B cell (primary cell): Measurements from ENCODE around the gene NHSL1. TPM values are rescaled to one million over a fixed set of nuclear protein-coding genes. Genes with fewer than 3 reads are reported as not detected.

Experiments used
- ATAC-seq: fragments of 200-7000 bp; cut with Tn5 transposase; one replicate; pipeline ENCODE4 v1.10.0; 2021; ENCODE audit warnings: low read depth, mild to moderate bottlenecking, moderate number of reproducible peaks, moderate library complexity
- CTCF ChIA-PET: fragments of 350-600 bp; sonication (Branson Sonifier 250); formaldehyde crosslinking; loops from one replicate; lab custom pipeline; 2021; ENCODE audit warnings: antibody characterized with exemption, inconsistent platforms; lab: Charles Lee
- POLR2A ChIA-PET: fragments of 350-600 bp; sonication (Branson Sonifier 250); formaldehyde crosslinking; loops from one replicate; lab custom pipeline; 2021; ENCODE audit warnings: antibody characterized with exemption; lab: Charles Lee
- DNase-seq: peaks from one replicate; pipeline ENCODE4 v3.0.0; 2013
- H2AFZ ChIP-seq: 2 replicates; pipeline ENCODE4 v1.6.1; 2012; ENCODE audit warnings: mild to moderate bottlenecking, low read depth, low read length; ENCODE audit not compliant: insufficient read depth, poor library complexity, severe bottlenecking
- H3K27ac ChIP-seq, 2 donors: 1 replicate in 1 of 2; 2 replicates in 1 of 2; pipeline ENCODE4 v1.5.1; 2012 to 2013; ENCODE audit warnings: low read length in 2 of 2, mild to moderate bottlenecking in 2 of 2, moderate library complexity in 1 of 2
- H3K27me3 ChIP-seq, 4 experiments: fragments of 200-600 bp in 1 of 4; sonication (generic) in 1 of 4; replicated peaks in 1 of 4; 1 replicate in 2 of 4; 2 replicates in 2 of 4; pipeline versions ENCODE4 v1.6.1 to v1.7.0; 2013 to 2016; ENCODE audit warnings: low read length in 3 of 4, mild to moderate bottlenecking in 2 of 4, mixed read lengths in 1 of 4, moderate library complexity in 1 of 4; ENCODE audit not compliant: insufficient read depth in 4 of 4, control insufficient read depth in 3 of 4; ENCODE audit errors: control extremely low read depth in 1 of 4
- H3K36me3 ChIP-seq, 2 experiments: replicated peaks in 1 of 2; 1 replicate in 1 of 2; 2 replicates in 1 of 2; pipeline versions ENCODE4 v1.6.1 to v1.7.1; 2013; ENCODE audit warnings: low read length in 1 of 2; ENCODE audit not compliant: insufficient read depth in 2 of 2, control insufficient read depth in 1 of 2; ENCODE audit errors: control extremely low read depth in 1 of 2, extremely low read depth in 1 of 2
- H3K4me1 ChIP-seq, 2 donors: fragments of 200-600 bp in 1 of 2; sonication (generic) in 1 of 2; 1 replicate in 1 of 2; 2 replicates in 1 of 2; pipeline versions ENCODE4 v1.5.1 to v1.6.1; 2013 to 2017; ENCODE audit warnings: low read length in 2 of 2; ENCODE audit not compliant: control insufficient read depth in 2 of 2, insufficient read depth in 2 of 2
- H3K4me2 ChIP-seq: replicated peaks from 2 replicates; pipeline ENCODE3; 2012; ENCODE audit warnings: mild to moderate bottlenecking, low read depth, low read length; ENCODE audit not compliant: poor library complexity, severe bottlenecking
- H3K4me3 ChIP-seq, 5 experiments: fragments of 200-600 bp in 1 of 5; sonication (generic) in 1 of 5; 1 replicate in 3 of 5; 2 replicates in 2 of 5; pipeline versions ENCODE4 v1.5.1 to v1.7.0; 2011 to 2016; ENCODE audit warnings: low read length in 4 of 5, mild to moderate bottlenecking in 4 of 5, low read depth in 2 of 5, control low read depth in 1 of 5, moderate library complexity in 1 of 5; ENCODE audit not compliant: insufficient read depth in 1 of 5; ENCODE audit errors: control extremely low read depth in 1 of 5, extremely low read depth in 1 of 5
- H3K79me2 ChIP-seq: fragments of 200-600 bp; sonication (generic); one replicate; pipeline ENCODE4 v1.6.0; 2016; ENCODE audit warnings: low read length; ENCODE audit not compliant: control insufficient read depth, insufficient read depth
- H3K9ac ChIP-seq: fragments of 200-600 bp; sonication (generic); 2 replicates; pipeline ENCODE4 v1.6.1; 2017; ENCODE audit warnings: mild to moderate bottlenecking, low read length, moderate library complexity
- H3K9me3 ChIP-seq, 3 donors: one replicate each; pipeline versions ENCODE4 v1.6.1 to v1.7.1; 2013; ENCODE audit warnings: low read length in 2 of 3; ENCODE audit not compliant: control insufficient read depth in 2 of 3, insufficient read depth in 1 of 3; ENCODE audit errors: control extremely low read depth in 1 of 3
- H4K20me1 ChIP-seq: 2 replicates; pipeline ENCODE4 v1.6.0; 2012; ENCODE audit warnings: mild to moderate bottlenecking, low read length; ENCODE audit not compliant: insufficient read depth, control insufficient read depth, poor library complexity, severe bottlenecking
- H3K27ac Mint-ChIP-seq: one replicate; pipeline ENCODE4 v1.8.0; 2021; ENCODE audit warnings: mixed read lengths
- H3K27me3 Mint-ChIP-seq: one replicate; pipeline ENCODE4 v1.8.0; 2021; ENCODE audit warnings: mixed read lengths
- H3K4me1 Mint-ChIP-seq: one replicate; pipeline ENCODE4 v1.8.0; 2021; ENCODE audit warnings: mixed read lengths
- H3K4me3 Mint-ChIP-seq: one replicate; pipeline ENCODE4 v1.8.0; 2021; ENCODE audit warnings: mixed read lengths
- H3K9me3 Mint-ChIP-seq: one replicate; pipeline ENCODE4 v1.8.0; 2022; ENCODE audit warnings: mixed read lengths; ENCODE audit not compliant: insufficient read depth
- CTCF ChIP-seq: fragments of 200-600 bp; IDR thresholded peaks from one replicate; pipeline ENCODE4 v1.8.0; 2022; ENCODE audit warnings: antibody characterized with exemption, mild to moderate bottlenecking
- EZH2 ChIP-seq: IDR thresholded peaks from 2 replicates; pipeline ENCODE4 v1.6.1; 2012; ENCODE audit warnings: borderline replicate concordance, low read depth, mild to moderate bottlenecking, moderate library complexity, low read length; ENCODE audit not compliant: insufficient read depth, poor library complexity, severe bottlenecking
- WGBS: methylation state at CpG from one replicate; pipeline ENCODE4 v1.1.5; 2013; ENCODE audit warnings: missing lambda C conversion rate; ENCODE audit not compliant: insufficient coverage; 5-methylcytosine and 5-hydroxymethylcytosine counted together
- intact Hi-C: fragments of 100-400 bp; cut with micrococcal nuclease; formaldehyde crosslinking; loops from one replicate; pipeline ENCODE4 v1.10.0; 2022
- polyA plus RNA-seq: library from polyadenylated mRNA; depleted of rRNA; stranded (reverse); fragments of >200 nt; gene quantifications from 2 replicates; pipeline ENCODE4 v1.2.3, GENCODE V29; 2012
- total RNA-seq, 2 donors: library from RNA; stranded (reverse); fragments of 120-200 nt in 1 of 2; gene quantifications; 1 replicate in 1 of 2; 2 replicates in 1 of 2; pipeline versions ENCODE4 v1.2.3 to v1.2.4, GENCODE V29; 2013 to 2022

Gene NHSL1
- total and polyA plus RNA-seq, 2 donors (not counting 1 experiment from before 2014, with no cell fraction given) = 0.04 to 0.10 TPM

GRCh38 chr6:138515657-138516248, 16.5 kb upstream of the NHSL1 start:
- Mint-ChIP-seq H3K9me3 (no peaks in the 10 kb centered on the region), H3K4me1 (no peaks in the 10 kb centered on the region), H3K4me3 (no peak overlapping the region), H3K27me3 (peaks cover 17% of the 10 kb centered on the region), H3K27ac (no peak overlapping the region)
- ATAC-seq (no peak), DNase-seq (no peak)
- intact Hi-C loops = no loop called here
- Histone ChIP-seq H3K9ac (no peak overlapping the region), H2AFZ (no peak overlapping the region), H3K4me3 (no peak overlapping the region), H3K27me3 (no peaks in the 10 kb centered on the region), H3K79me2 (no peaks in the 10 kb centered on the region), H3K27ac (no peak overlapping the region), H3K4me1 (no peaks in the 10 kb centered on the region), H3K9me3 (peaks cover 0 to 5% (median 0%) of the 10 kb centered on the region in 3 donors), H3K36me3 (no peaks in the 10 kb centered on the region), H4K20me1 (no peaks in the 10 kb centered on the region), H3K4me2 (no peak overlapping the region)
- ChIA-PET CTCF (interaction anchor here (0.8 to 8.1 kb wide), 5 partner anchors 17 to 402 kb away, joined by 3 to 146 read pairs (median 15); partner anchors contain the start of gene NHSL1), POLR2A (no interaction called here)
- 88% methylated on average over 6 of the region's 12 CpGs for WGBS
- TF ChIP-seq CTCF (no peak), EZH2 (no peak)

DNA sequence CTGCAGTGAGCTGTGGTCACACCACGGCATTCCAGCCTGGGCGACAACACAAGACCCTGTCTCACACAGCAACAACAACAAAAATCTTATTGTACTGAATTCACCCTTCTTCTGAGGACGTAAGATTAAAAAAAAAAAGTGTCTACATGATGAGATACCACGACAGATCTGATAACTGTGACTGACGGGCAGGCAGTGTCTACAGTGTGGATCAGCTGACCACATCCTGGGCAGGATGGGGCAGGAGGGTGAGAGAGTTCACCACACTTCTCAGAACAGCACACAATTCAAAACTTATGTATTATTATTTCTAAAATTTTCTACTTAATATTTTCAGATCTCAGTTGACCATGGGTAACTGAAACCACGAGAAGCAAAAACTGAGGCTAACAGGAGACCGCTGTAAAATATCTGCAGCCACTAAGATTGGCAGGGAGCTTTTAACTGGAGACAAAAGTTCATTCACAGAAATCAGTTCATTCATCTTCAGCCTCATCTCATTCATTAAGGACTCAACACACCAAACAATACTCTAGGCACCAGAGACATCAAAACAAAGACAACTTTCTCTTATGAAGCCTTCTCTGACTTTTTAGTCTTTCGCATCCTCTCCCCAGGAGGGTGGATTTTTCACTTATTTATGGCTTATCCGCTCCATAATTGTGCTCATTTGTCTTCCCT, 15.7 kb upstream of the NHSL1 start:
- Mint-ChIP-seq H3K4me3 (no peak overlapping the region), H3K9me3 (no peaks in the 10 kb centered on the region), H3K4me1 (no peaks in the 10 kb centered on the region), H3K27ac (no peak overlapping the region), H3K27me3 (peaks cover 13% of the 10 kb centered on the region)
- H3K4me1 ChIP-seq = no peaks in the 10 kb centered on the region
- intact Hi-C loops = no loop called here
- peaks cover 0 to 5% (median 0%) of the 10 kb centered on the region in 3 donors for H3K9me3 ChIP-seq
- TF ChIP-seq EZH2 (no peak), CTCF (no peak)
- no peaks in the 10 kb centered on the region for H3K36me3 ChIP-seq
- H3K4me2 ChIP-seq = no peak overlapping the region
- H3K9ac ChIP-seq = no peak overlapping the region
- DNase-seq (no peak), ATAC-seq (no peak)
- H4K20me1 ChIP-seq = no peaks in the 10 kb centered on the region
- no peaks in the 10 kb centered on the region for H3K79me2 ChIP-seq
- no peak overlapping the region for H2AFZ ChIP-seq
- WGBS = 94% methylated on average over 2 of the region's 9 CpGs
- H3K27me3 ChIP-seq = no peaks in the 10 kb centered on the region
- CTCF ChIA-PET = interaction anchor here (0.8 to 8.1 kb wide), 3 partner anchors 85 to 402 kb away, joined by 6 to 146 read pairs (median 127); no protein-coding TSS in a partner anchor
- POLR2A ChIA-PET = no interaction called here
- H3K4me3 ChIP-seq = no peak overlapping the region
- no peak overlapping the region for H3K27ac ChIP-seq
